Mucosa of rectum (tissue), 2 donors: ENCODE results near the gene STBD1.

ENCODE experiments used
- H3K27ac ChIP-seq, 2 donors: one replicate each; pipeline ENCODE4 v1.7.0; 2013; ENCODE audit warnings: inconsistent platforms in 2 of 2, low read depth in 2 of 2, low read length in 2 of 2
- H3K27me3 ChIP-seq, 2 donors: one replicate each; pipeline ENCODE4 v1.7.0; 2013; ENCODE audit warnings: low read length in 2 of 2; ENCODE audit not compliant: control insufficient read depth in 2 of 2, insufficient read depth in 2 of 2
- H3K36me3 ChIP-seq, 2 donors: one replicate each; pipeline ENCODE4 v1.7.0; 2013; ENCODE audit warnings: low read length in 2 of 2; ENCODE audit not compliant: control insufficient read depth in 2 of 2, insufficient read depth in 2 of 2
- H3K4me1 ChIP-seq, 2 donors: one replicate each; pipeline ENCODE4 v1.7.0; 2013; ENCODE audit warnings: low read length in 2 of 2, mild to moderate bottlenecking in 1 of 2; ENCODE audit not compliant: control insufficient read depth in 2 of 2, insufficient read depth in 2 of 2
- H3K4me3 ChIP-seq, 2 donors: one replicate each; pipeline ENCODE4 v1.7.0; 2013; ENCODE audit warnings: low read length in 2 of 2
- H3K9ac ChIP-seq, 2 donors: one replicate each; pipeline ENCODE4 v1.7.0; 2013; ENCODE audit warnings: low read length in 2 of 2, low read depth in 1 of 2, mild to moderate bottlenecking in 1 of 2
- H3K9me3 ChIP-seq, 2 donors: one replicate each; pipeline ENCODE4 v1.7.0; 2013; ENCODE audit warnings: low read length in 2 of 2; ENCODE audit not compliant: control insufficient read depth in 2 of 2
- donor health status: healthy.
- donor health status: Normal muscosa, but diverticular disease.

Gene STBD1

DNA sequence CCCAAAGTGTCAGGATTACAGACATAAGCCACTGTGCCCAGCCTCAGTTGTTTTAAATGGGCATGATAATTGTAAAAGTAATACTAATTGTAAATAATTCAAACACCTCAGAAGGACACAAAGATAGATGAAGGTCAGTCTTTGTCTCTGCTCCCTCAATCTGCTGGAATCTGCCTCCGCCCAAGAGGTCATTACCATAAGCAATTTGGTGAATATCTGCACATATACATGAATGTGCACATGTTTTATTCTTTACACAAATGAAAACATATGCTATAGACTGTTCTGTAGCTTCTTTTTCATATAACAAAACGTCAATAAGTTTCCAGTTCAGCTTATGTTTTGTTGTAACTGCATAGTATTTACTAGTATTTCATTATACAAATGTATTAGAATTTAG, 7.0 kb downstream of the STBD1 start:
- Histone ChIP-seq H3K27ac (no peak overlapping the region), H3K36me3 (peaks cover 5 to 9% of the 10 kb centered on the region in 2 donors), H3K9ac (no peak overlapping the region), H3K4me3 (no peak overlapping the region), H3K9me3 (peaks cover 0 to 2% of the 10 kb centered on the region in 2 donors), H3K4me1 (peaks cover 13 to 17% of the 10 kb centered on the region in 2 donors), H3K27me3 (no peaks in the 10 kb centered on the region)

DNA sequence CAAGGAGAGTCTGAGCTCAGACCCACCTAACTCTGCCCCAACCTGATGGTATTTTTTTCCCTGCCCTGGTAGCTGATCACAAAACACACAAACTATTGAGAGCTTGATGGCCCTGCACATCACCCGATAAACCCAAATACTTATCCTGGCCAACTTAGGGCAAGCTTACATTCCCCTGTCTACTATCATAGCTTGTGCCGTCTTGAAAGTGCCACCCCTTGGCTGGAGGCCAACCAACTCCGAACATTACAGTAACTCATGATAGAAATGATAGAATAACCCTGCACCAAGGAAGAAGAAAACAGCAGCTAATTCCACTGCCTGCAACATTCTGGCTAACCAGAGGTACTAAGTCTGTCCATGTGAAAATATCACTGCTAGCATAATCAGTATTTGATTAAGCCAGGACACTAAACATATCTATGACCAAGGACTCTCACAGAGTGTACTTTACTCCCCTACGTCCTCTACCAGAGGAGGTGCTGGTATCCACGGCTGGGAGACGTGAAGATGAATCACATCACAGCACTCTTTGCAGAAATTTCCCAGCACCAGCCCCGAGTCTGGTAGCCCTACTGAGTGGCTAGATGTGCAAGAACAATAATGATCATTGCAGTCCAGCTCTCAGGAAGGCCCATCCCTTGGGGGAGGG, 8.9 kb downstream of the STBD1 start:
- Histone ChIP-seq H3K9me3 (peaks cover 0 to 2% of the 10 kb centered on the region in 2 donors), H3K27me3 (no peaks in the 10 kb centered on the region), H3K27ac (no peak overlapping the region), H3K9ac (no peak overlapping the region), H3K4me1 (peaks cover 7 to 10% of the 10 kb centered on the region in 2 donors), H3K4me3 (no peak overlapping the region), H3K36me3 (peaks cover 0 to 4% of the 10 kb centered on the region in 2 donors)

DNA sequence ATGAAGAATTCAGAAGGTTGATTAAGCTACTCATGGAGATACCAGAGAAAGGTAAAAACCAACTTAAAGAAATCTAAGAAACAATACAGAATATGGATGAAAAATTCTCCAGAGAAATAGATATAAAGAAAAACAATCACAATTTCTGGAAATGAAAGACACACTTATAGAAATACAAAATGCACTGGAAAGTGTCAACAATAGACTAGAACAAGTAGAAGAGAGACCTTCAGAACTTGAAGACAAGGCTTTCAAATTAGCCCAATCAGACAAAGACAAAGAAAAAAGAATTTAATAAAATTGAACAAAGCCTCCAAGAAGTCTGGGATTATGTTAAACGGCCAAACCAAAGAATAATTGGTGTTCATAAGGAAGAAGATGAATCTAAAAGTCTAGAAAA, 9.6 kb downstream of the STBD1 start:
- Histone ChIP-seq H3K9ac (no peak overlapping the region), H3K27ac (no peak overlapping the region), H3K27me3 (no peaks in the 10 kb centered on the region), H3K36me3 (no peaks in the 10 kb centered on the region), H3K9me3 (peaks cover 0 to 2% of the 10 kb centered on the region in 2 donors), H3K4me1 (peaks cover 5 to 6% of the 10 kb centered on the region in 2 donors), H3K4me3 (no peak overlapping the region)

- H3K4me1 ChIP-seq = no peaks in the 10 kb centered on the region
- H3K27ac ChIP-seq = no peak overlapping the region
- no peaks in the 10 kb centered on the region for H3K27me3 ChIP-seq
- no peak overlapping the region for H3K4me3 ChIP-seq
- H3K9me3 ChIP-seq = peaks cover 5 to 15% of the 10 kb centered on the region in 2 donors
- no peak overlapping the region for H3K9ac ChIP-seq
- no peaks in the 10 kb centered on the region for H3K36me3 ChIP-seq
Observed at GRCh38 chr4:76322236-76322635, 15.7 kb downstream of the STBD1 start.

GRCh38 chr4:76325072-76325471, 18.5 kb downstream of the STBD1 start:
- Histone ChIP-seq H3K27ac (no peak overlapping the region), H3K9me3 (peaks cover 7 to 15% of the 10 kb centered on the region in 2 donors), H3K27me3 (no peaks in the 10 kb centered on the region), H3K4me3 (no peak overlapping the region), H3K4me1 (no peaks in the 10 kb centered on the region), H3K9ac (no peak overlapping the region), H3K36me3 (no peaks in the 10 kb centered on the region)

- Histone ChIP-seq H3K27ac (no peak overlapping the region), H3K4me3 (no peak overlapping the region), H3K4me1 (no peaks in the 10 kb centered on the region), H3K9ac (no peak overlapping the region), H3K9me3 (peaks cover 7 to 15% of the 10 kb centered on the region in 2 donors), H3K27me3 (no peaks in the 10 kb centered on the region), H3K36me3 (no peaks in the 10 kb centered on the region)
Observed at GRCh38 chr4:76326515-76326914, 20.0 kb downstream of the STBD1 start.

DNA sequence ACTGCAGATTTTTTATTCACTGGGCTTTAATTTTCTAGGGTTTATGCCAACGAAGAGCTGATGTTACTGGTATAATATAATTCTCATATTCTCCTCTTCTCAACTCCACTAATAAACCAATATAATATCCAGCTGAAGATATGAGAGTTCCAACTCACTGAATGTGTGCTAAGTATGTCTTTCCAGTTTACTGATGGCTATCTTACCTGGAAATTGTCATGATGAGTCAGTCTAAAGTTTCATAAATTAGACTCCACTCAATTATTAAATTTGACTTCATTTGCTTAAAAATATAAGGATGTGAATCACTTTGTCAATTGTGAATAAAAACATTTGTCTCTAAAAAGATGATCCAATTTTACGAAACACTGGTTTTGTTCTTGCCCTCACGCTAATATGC, 28.4 kb downstream of the STBD1 start:
- Histone ChIP-seq H3K36me3 (no peaks in the 10 kb centered on the region), H3K4me3 (no peak overlapping the region), H3K27me3 (no peaks in the 10 kb centered on the region), H3K9me3 (no peaks in the 10 kb centered on the region), H3K9ac (no peak overlapping the region), H3K4me1 (no peaks in the 10 kb centered on the region), H3K27ac (no peak overlapping the region)

DNA sequence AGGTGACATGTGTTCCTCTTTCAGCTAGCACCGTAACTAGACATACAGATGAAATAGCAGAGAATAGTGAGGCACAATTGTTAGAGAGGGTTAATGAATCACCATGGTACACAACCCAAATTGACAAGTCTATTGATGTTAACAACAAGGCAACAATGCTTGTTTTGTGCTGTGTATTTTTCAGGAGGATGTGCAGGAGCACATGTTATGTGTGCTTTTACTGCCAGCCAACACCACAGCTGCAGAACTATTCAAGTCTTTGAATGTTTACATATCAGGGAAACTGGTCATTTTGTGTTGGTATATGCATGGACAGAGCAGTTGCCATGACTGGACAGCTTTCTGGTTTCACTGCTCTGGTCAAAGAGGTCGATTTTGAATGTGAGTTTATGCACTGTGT, 32.8 kb downstream of the STBD1 start:
- Histone ChIP-seq H3K4me3 (no peak overlapping the region), H3K27me3 (no peaks in the 10 kb centered on the region), H3K9ac (no peak overlapping the region), H3K9me3 (no peaks in the 10 kb centered on the region), H3K36me3 (no peaks in the 10 kb centered on the region), H3K4me1 (no peaks in the 10 kb centered on the region), H3K27ac (no peak overlapping the region)

- H3K4me3 ChIP-seq = no peak overlapping the region
- H3K36me3 ChIP-seq = no peaks in the 10 kb centered on the region
- no peaks in the 10 kb centered on the region for H3K9me3 ChIP-seq
- no peak overlapping the region for H3K9ac ChIP-seq
- no peaks in the 10 kb centered on the region for H3K27me3 ChIP-seq
- H3K27ac ChIP-seq = no peak overlapping the region
- H3K4me1 ChIP-seq = no peaks in the 10 kb centered on the region
Observed at GRCh38 chr4:76341063-76341462, 34.5 kb downstream of the STBD1 start.

DNA sequence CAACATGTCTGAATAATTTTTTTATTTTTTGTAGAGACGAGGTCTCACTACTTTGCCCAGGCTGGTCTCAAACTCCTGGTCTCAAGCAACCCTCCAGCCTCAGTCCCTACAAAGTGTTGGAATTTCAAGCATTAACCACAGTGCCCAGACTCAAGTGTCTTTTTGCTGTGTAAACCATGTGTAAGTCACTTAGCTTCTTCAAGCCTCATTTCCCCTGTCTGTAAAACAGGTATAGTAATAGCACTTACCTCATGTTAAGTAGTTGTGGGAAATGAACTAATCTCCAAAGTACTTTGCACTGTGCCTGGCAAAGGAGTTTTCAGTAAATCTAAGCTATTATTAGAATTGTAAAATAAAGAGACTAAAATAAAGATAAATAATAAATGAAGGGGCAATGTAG, 35.7 kb downstream of the STBD1 start:
- no peaks in the 10 kb centered on the region for H3K9me3 ChIP-seq
- no peak overlapping the region for H3K9ac ChIP-seq
- no peak overlapping the region for H3K27ac ChIP-seq
- H3K36me3 ChIP-seq = no peaks in the 10 kb centered on the region
- H3K4me1 ChIP-seq = no peaks in the 10 kb centered on the region
- no peaks in the 10 kb centered on the region for H3K27me3 ChIP-seq
- H3K4me3 ChIP-seq = no peak overlapping the region

DNA sequence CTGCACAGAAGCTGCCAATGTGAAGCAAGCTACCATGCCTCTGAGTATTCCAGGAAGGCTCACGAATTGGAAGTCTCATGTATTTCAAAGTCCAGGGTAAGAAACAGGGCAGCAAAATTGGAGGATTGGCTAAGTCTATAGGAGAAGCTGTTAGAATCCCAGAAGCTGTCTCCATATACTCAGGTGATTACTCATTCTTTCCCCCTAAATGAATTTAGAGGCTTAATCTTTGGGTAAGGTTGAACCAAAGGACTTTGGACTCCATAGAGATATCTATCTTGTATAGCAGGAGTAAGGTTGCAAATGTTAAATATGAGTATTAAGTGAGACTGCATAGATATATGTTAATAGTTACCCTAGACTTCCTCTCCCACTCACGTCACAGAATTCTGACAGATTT, 36.3 kb downstream of the STBD1 start:
- no peaks in the 10 kb centered on the region for H3K27me3 ChIP-seq
- H3K4me3 ChIP-seq = no peak overlapping the region
- no peak overlapping the region for H3K27ac ChIP-seq
- no peaks in the 10 kb centered on the region for H3K9me3 ChIP-seq
- H3K36me3 ChIP-seq = no peaks in the 10 kb centered on the region
- no peak overlapping the region for H3K9ac ChIP-seq
- no peaks in the 10 kb centered on the region for H3K4me1 ChIP-seq
